H1 (cell line): ENCODE measurements around the gene STK32C. TPM values are rescaled to one million over a fixed set of nuclear protein-coding genes. Genes with fewer than 3 reads are reported as not detected.
A peak's percentile ranks its signal among the peaks of the same experiment; 100 is the strongest.

Experiments used
- CTCF ChIA-PET: fragments of 300-600 bp; sonication (Branson Sonifier 250); formaldehyde crosslinking; loops from one replicate; lab custom pipeline; 2021; ENCODE audit not compliant: partially characterized antibody; lab: Charles Lee
- POLR2A ChIA-PET: fragments of 300-600 bp; sonication (Branson Sonifier 250); formaldehyde crosslinking; loops from one replicate; lab custom pipeline; 2021; ENCODE audit warnings: inconsistent platforms; ENCODE audit not compliant: partially characterized antibody; lab: Charles Lee
- DNase-seq, 2 experiments: peaks; one replicate each; pipeline versions ENCODE4 v3.0.0 to v3.0.0-alpha.2; 2010 to 2022; ENCODE audit warnings: low spot score in 2 of 2, low read depth in 1 of 2, mixed read lengths in 1 of 2
- FAIRE-seq: peaks from 2 replicates; lab custom pipeline; 2011; peaks lifted over from hg19 to GRCh38; lab: Jason Lieb, UNC
- H2AFZ ChIP-seq: 2 replicates; pipeline ENCODE4 v1.8.1; 2012; ENCODE audit warnings: low read length, inconsistent platforms
- H2AK5ac ChIP-seq: 2 replicates; pipeline ENCODE4 v1.6.1; 2013; ENCODE audit warnings: low read depth, low read length
- H2BK120ac ChIP-seq: replicated peaks from 2 replicates; pipeline ENCODE3; 2013; ENCODE audit warnings: low read depth, low read length, inconsistent platforms
- H2BK12ac ChIP-seq: 2 replicates; pipeline ENCODE4 v1.6.1; 2013; ENCODE audit warnings: low read depth, low read length
- H2BK15ac ChIP-seq: 2 replicates; pipeline ENCODE4 v1.6.1; 2013; ENCODE audit warnings: low read length
- H2BK20ac ChIP-seq: 2 replicates; pipeline ENCODE4 v1.6.1; 2013; ENCODE audit warnings: low read length
- H2BK5ac ChIP-seq: 2 replicates; pipeline ENCODE4 v1.6.1; 2013; ENCODE audit warnings: low read depth, low read length
- H3K14ac ChIP-seq: 2 replicates; pipeline ENCODE4 v1.6.1; 2013; ENCODE audit warnings: inconsistent platforms; ENCODE audit not compliant: insufficient read length
- H3K18ac ChIP-seq: 2 replicates; pipeline ENCODE4 v1.6.1; 2013; ENCODE audit warnings: low read length; ENCODE audit errors: extremely low read depth
- H3K23ac ChIP-seq: 2 replicates; pipeline ENCODE4 v1.6.1; 2013; ENCODE audit warnings: inconsistent platforms; ENCODE audit not compliant: insufficient read length
- H3K23me2 ChIP-seq: 2 replicates; pipeline ENCODE4 v1.6.1; 2013; ENCODE audit warnings: low read depth, low read length
- H3K27ac ChIP-seq: 2 replicates; pipeline ENCODE4 v1.6.1; 2011; ENCODE audit warnings: low read depth, low read length, inconsistent platforms
- H3K27me3 ChIP-seq, 4 experiments: replicated peaks in 1 of 4; 1 replicate in 1 of 4; 2 replicates in 3 of 4; pipeline versions ENCODE4 v1.6.1 to v1.8.1; 2011 to 2013; ENCODE audit warnings: low read length in 3 of 4, mild to moderate bottlenecking in 3 of 4, inconsistent platforms in 2 of 4, mixed read lengths in 2 of 4, moderate library complexity in 1 of 4; ENCODE audit not compliant: control insufficient read depth in 3 of 4, insufficient read depth in 3 of 4; ENCODE audit errors: extremely low read depth in 1 of 4
- H3K36me3 ChIP-seq, 4 experiments: 2 replicates each; pipeline versions ENCODE4 v1.6.1 to v1.8.1; 2011 to 2013; ENCODE audit warnings: mild to moderate bottlenecking in 4 of 4, low read length in 3 of 4, moderate library complexity in 2 of 4, control low read depth in 1 of 4, inconsistent platforms in 1 of 4; ENCODE audit not compliant: insufficient read depth in 4 of 4, control insufficient read depth in 2 of 4
- H3K4ac ChIP-seq: replicated peaks from 2 replicates; pipeline ENCODE3; 2013; ENCODE audit warnings: low read length, low read depth, mixed read lengths, inconsistent platforms; ENCODE audit not compliant: insufficient read length
- H3K4me1 ChIP-seq, 4 experiments: replicated peaks in 1 of 4; 1 replicate in 1 of 4; 2 replicates in 3 of 4; pipeline versions ENCODE4 v1.6.1 to v1.8.1; 2011 to 2013; ENCODE audit warnings: low read length in 3 of 4, inconsistent platforms in 2 of 4, mixed read lengths in 1 of 4; ENCODE audit not compliant: insufficient read depth in 4 of 4, control insufficient read depth in 3 of 4
- H3K4me2 ChIP-seq, 2 experiments: 2 replicates each; pipeline versions ENCODE4 v1.6.1 to v1.8.1; 2011 to 2013; ENCODE audit warnings: low read depth in 2 of 2, low read length in 2 of 2, control low read depth in 1 of 2, inconsistent platforms in 1 of 2, mild to moderate bottlenecking in 1 of 2; ENCODE audit not compliant: insufficient read depth in 1 of 2
- H3K4me3 ChIP-seq, 4 experiments: fragments of 200-600, 300-600 bp in 1 of 4; sonication (generic), shearing (Covaris generic), sonication (Bioruptor Twin) in 1 of 4; 2 replicates each; pipeline versions ENCODE4 v1.5.1 to v1.8.1; 2011 to 2016; ENCODE audit warnings: low read length in 4 of 4, low read depth in 3 of 4, control low read depth in 2 of 4, inconsistent platforms in 2 of 4, mild to moderate bottlenecking in 2 of 4, mixed read lengths in 1 of 4, moderate library complexity in 1 of 4; ENCODE audit not compliant: insufficient read depth in 2 of 4; ENCODE audit errors: extremely low read depth in 1 of 4
- H3K56ac ChIP-seq: replicated peaks from 2 replicates; pipeline ENCODE3; 2013; ENCODE audit warnings: low read depth, mild to moderate bottlenecking, mixed read lengths, low read length, inconsistent platforms; ENCODE audit not compliant: insufficient read length
- H3K79me1 ChIP-seq: 2 replicates; pipeline ENCODE4 v1.6.1; 2013; ENCODE audit warnings: low read depth, low read length, control low read depth
- H3K79me2 ChIP-seq, 2 experiments: 2 replicates each; pipeline versions ENCODE4 v1.6.1 to v1.8.1; 2012 to 2013; ENCODE audit warnings: low read length in 2 of 2, mild to moderate bottlenecking in 2 of 2, inconsistent platforms in 1 of 2; ENCODE audit not compliant: insufficient read depth in 2 of 2, control insufficient read depth in 1 of 2
- H3K9ac ChIP-seq, 4 experiments: replicated peaks in 1 of 4; 1 replicate in 1 of 4; 2 replicates in 3 of 4; pipeline versions ENCODE4 v1.6.1 to v1.8.1; 2011 to 2013; ENCODE audit warnings: low read depth in 3 of 4, low read length in 3 of 4, control low read depth in 2 of 4, mild to moderate bottlenecking in 2 of 4, moderate library complexity in 2 of 4, inconsistent platforms in 1 of 4; ENCODE audit errors: extremely low read depth in 1 of 4
- H3K9me3 ChIP-seq, 2 experiments: 2 replicates each; pipeline versions ENCODE4 v1.6.1 to v1.8.1; 2012 to 2013; ENCODE audit warnings: mild to moderate bottlenecking in 2 of 2, moderate library complexity in 2 of 2, control low read depth in 1 of 2, inconsistent platforms in 1 of 2, low read depth in 1 of 2, low read length in 1 of 2, mixed read lengths in 1 of 2; ENCODE audit not compliant: insufficient read depth in 2 of 2
- H4K20me1 ChIP-seq, 2 experiments: replicated peaks in 1 of 2; 2 replicates each; pipeline versions ENCODE3 to v1.8.1; 2011 to 2013; ENCODE audit warnings: inconsistent platforms in 2 of 2, low read length in 2 of 2, mild to moderate bottlenecking in 1 of 2; ENCODE audit not compliant: insufficient read depth in 2 of 2, control insufficient read depth in 1 of 2
- H4K5ac ChIP-seq: 2 replicates; pipeline ENCODE4 v1.6.1; 2013; ENCODE audit warnings: low read length, low read depth, mixed read lengths, inconsistent platforms; ENCODE audit not compliant: insufficient read length
- H4K8ac ChIP-seq: 2 replicates; pipeline ENCODE4 v1.8.0; 2013; ENCODE audit warnings: mild to moderate bottlenecking, moderate library complexity, low read length, inconsistent platforms; ENCODE audit not compliant: insufficient read depth; ENCODE audit errors: extremely low read depth
- H4K91ac ChIP-seq: replicated peaks from 2 replicates; pipeline ENCODE3; 2013; ENCODE audit warnings: low read length, mixed read lengths, inconsistent platforms; ENCODE audit not compliant: insufficient read length
- POLR2AphosphoS5 ChIP-seq: IDR thresholded peaks from 2 replicates; pipeline ENCODE4 v1.6.1; 2011; ENCODE audit warnings: low read depth, low read length
- RFX5 ChIP-seq: IDR thresholded peaks from 2 replicates; pipeline ENCODE4 v1.6.1; 2011; ENCODE audit warnings: low read depth, low read length, improper control_type of control experiment, borderline replicate concordance
- TBP ChIP-seq: IDR thresholded peaks from 2 replicates; pipeline ENCODE4 v1.6.1; 2011; ENCODE audit warnings: low read depth, low read length, improper control_type of control experiment
- USF2 ChIP-seq: IDR thresholded peaks from 2 replicates; pipeline ENCODE4 v1.6.1; 2011; ENCODE audit warnings: low read length, improper control_type of control experiment
- WGBS, 2 experiments: shearing (Covaris generic) in 1 of 2; methylation state at CpG; one replicate each; pipeline versions ENCODE4 v1.1.6 to v1.1.7; 2013 to 2015; ENCODE audit warnings: low lambda C conversion rate in 2 of 2, mixed read lengths in 2 of 2, inconsistent platforms in 1 of 2, low coverage in 1 of 2, missing lambda C conversion rate in 1 of 2; ENCODE audit not compliant: insufficient replicate concordance in 2 of 2, insufficient coverage in 1 of 2, insufficient read length in 1 of 2; ENCODE audit errors: extremely low coverage in 1 of 2, missing lambda C conversion rate in 1 of 2; 5-methylcytosine and 5-hydroxymethylcytosine counted together
- polyA plus RNA-seq, 7 experiments: library from polyadenylated mRNA; depleted of rRNA in 3 of 7; stranded (reverse) in 5 of 7; unstranded in 2 of 7; fragments of >200 nt in 5 of 7; fragments of 200-250 nt in 2 of 7; gene quantifications; 1 replicate in 5 of 7; 2 replicates in 1 of 7; 4 replicates in 1 of 7; pipeline versions ENCODE4 v1.2.1 to v1.2.3, GENCODE V29; 2011 to 2013; ENCODE audit warnings: missing spikeins in 2 of 7, mixed read lengths in 2 of 7
- total RNA-seq: library from RNA; stranded (reverse); fragmentation: NEBNext Ultra II Directional; extraction: Animal tissue kit (Norgen Biotek cat#: 25700); gene quantifications from 2 replicates; pipeline ENCODE4 v1.2.1, GENCODE V29; 2021

The STK32C gene
- total and polyA plus RNA-seq, 2 of the 8 experiments (the other 6 are each of a cell fraction or from before 2014, with no cell fraction given): 10.6 to 15.6 TPM

DNA sequence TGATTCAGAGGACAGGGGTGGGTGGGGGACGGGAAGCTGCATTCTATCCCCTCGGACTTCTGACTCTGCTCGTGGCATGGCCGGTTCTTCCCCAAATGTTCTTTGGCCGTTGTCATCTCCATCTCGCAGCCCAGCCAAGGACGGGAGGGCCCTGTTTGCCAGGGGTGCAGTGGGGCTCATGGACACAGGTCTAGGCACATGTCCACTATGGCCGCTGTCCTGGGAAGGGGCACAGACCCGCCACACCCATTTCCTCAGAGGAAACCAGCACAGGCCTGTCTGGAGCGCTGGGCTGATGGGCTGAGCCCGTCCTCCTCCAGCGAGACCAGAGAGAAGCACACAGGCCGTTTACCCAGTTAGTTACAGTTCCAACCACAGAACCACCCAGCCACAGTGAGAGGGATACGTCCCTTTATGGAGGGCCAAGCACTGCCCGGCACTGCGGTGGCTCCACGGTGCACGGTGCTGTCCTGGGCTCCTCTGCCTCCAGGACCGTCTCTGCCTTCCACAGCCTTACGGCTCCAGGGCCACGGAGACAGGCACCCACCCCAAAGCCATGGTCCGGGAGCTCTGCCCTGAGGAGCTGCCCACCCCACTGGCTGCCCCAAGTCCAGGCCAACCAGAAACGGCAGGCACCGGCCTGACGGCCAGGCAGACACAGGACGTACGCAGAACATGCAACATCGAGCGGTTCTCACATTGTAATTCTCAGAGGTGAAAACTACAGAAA, 100.8 kb downstream of the STK32C start:
- TF ChIP-seq RFX5: no peak
- TF ChIP-seq POLR2AphosphoS5: 0 out of 2 replicates have a peak, but pooled peaks have one; percentile 30
- no peak for TF ChIP-seq USF2
- TF ChIP-seq TBP: no peak
- H3K18ac ChIP-seq: no peak overlapping the region
- H3K4me2 ChIP-seq: no peak overlapping the region
- no peaks in the 10 kb centered on the region for H3K27me3 ChIP-seq
- no peak overlapping the region for H3K9ac ChIP-seq
- no peak overlapping the region for H2AFZ ChIP-seq
- POLR2A ChIA-PET: interaction anchor here (1.3 to 1.6 kb wide), 2 partner anchors 14 to 23 kb away, joined by 3 read pairs; no protein-coding TSS in a partner anchor
- H2BK5ac ChIP-seq: peak overlapping the region; percentile 35; the same call in 1 of the 2 replicates
- no peak overlapping the region for H3K4me3 ChIP-seq
- H3K14ac ChIP-seq: no peak overlapping the region
- CTCF ChIA-PET: interaction anchor here (1.0 kb wide), 1 partner anchor 16 kb away, joined by 3 read pairs; no protein-coding TSS in a partner anchor
- no peak for DNase-seq
- no peak overlapping the region for H3K4ac ChIP-seq
- FAIRE-seq: no peak
- no peak overlapping the region for H2BK12ac ChIP-seq
- no peak overlapping the region for H2BK20ac ChIP-seq
- no peak overlapping the region for H2BK15ac ChIP-seq
- no peaks in the 10 kb centered on the region for H3K23me2 ChIP-seq
- 96% methylated on average over 27 of the region's 29 CpGs; no CpG with 5 or more reads in 1 of the 2 experiments for WGBS, 2 experiments
- no peaks in the 10 kb centered on the region for H3K36me3 ChIP-seq
- no peak overlapping the region for H3K27ac ChIP-seq
- no peaks in the 10 kb centered on the region for H3K79me2 ChIP-seq
- H3K9me3 ChIP-seq: no peaks in the 10 kb centered on the region
- H3K79me1 ChIP-seq: no peaks in the 10 kb centered on the region
- H4K20me1 ChIP-seq: peaks cover 2 to 6% of the 10 kb centered on the region in 2 experiments
- no peak overlapping the region for H3K56ac ChIP-seq
- H4K91ac ChIP-seq: no peak overlapping the region
- no peak overlapping the region for H4K8ac ChIP-seq
- H4K5ac ChIP-seq: no peak overlapping the region
- H2BK120ac ChIP-seq: no peak overlapping the region
- no peaks in the 10 kb centered on the region for H3K4me1 ChIP-seq
- no peak overlapping the region for H3K23ac ChIP-seq
- no peak overlapping the region for H2AK5ac ChIP-seq
